ENCODE data around the gene STX10. TPM values are rescaled to one million over a fixed set of nuclear protein-coding genes. Genes with fewer than 3 reads are reported as not detected.

STX10 gene
- total and polyA plus RNA-seq, 12 donors, result 16.0 to 182 (median 65.0) TPM

GRCh38 chr19:13132471-13133180 is 17.5 kb downstream of the STX10 start:
- intact Hi-C loops (cut with DNase I), result no loop called here
- DNase-seq, result no peak
- no peaks in the 10 kb centered on the region for H3K9me3 ChIP-seq (replicated peaks in 1 of 3)
- peaks cover 0 to 25% of the 10 kb centered on the region in 2 donors for H3K36me3 ChIP-seq (replicated peaks in 1 of 2)
- H3K27me3 ChIP-seq, result no peaks in the 10 kb centered on the region
- WGBS, 4 donors, result 81 to 89% (median 88%) methylated on average over 8 of the region's 8 CpGs
- H3K4me1 ChIP-seq (replicated peaks in 1 of 2), result peaks cover 0 to 8% of the 10 kb centered on the region in 2 donors
- TF ChIP-seq POLR2A (IDR thresholded peaks at IDR 0.05) (no peak), CTCF (IDR thresholded peaks at IDR 0.05) (no peak)
- H3K4me3 ChIP-seq, result no peak overlapping the region
- H3K27ac ChIP-seq, result no peak overlapping the region

- Histone ChIP-seq H3K4me1 (replicated peaks in 1 of 2) (peaks cover 0 to 8% of the 10 kb centered on the region in 2 donors), H3K9me3 (replicated peaks in 1 of 3) (no peaks in the 10 kb centered on the region), H3K36me3 (replicated peaks in 1 of 2) (peaks cover 0 to 10% of the 10 kb centered on the region in 2 donors), H3K27me3 (no peaks in the 10 kb centered on the region), H3K27ac (no peak overlapping the region), H3K4me3 (no peak overlapping the region)
- intact Hi-C loops (cut with DNase I), result no loop called here
- WGBS, 4 donors, result 75 to 88% (median 81%) methylated on average over 3 of the region's 3 CpGs
- TF ChIP-seq CTCF (IDR thresholded peaks at IDR 0.05), result no peak
- DNase-seq, result no peak
These were observed 19.2 kb downstream of the STX10 start for GRCh38 chr19:13130886-13131490.

- intact Hi-C loops (cut with DNase I), result no loop called here
These were observed 20.8 kb downstream of the STX10 start for GRCh38 chr19:13129384-13129783.

More at GRCh38 chr19:13129384-13129783, 20.8 kb downstream of the STX10 start:
- 89 to 97% (median 96%) methylated on average over 9 of the region's 9 CpGs; no CpG with 5 or more reads in 1 of the 4 donors for WGBS, 4 donors
- Histone ChIP-seq H3K27ac (no peak overlapping the region), H3K4me1 (replicated peaks in 1 of 2) (peaks cover 0 to 8% of the 10 kb centered on the region in 2 donors), H3K27me3 (no peaks in the 10 kb centered on the region), H3K36me3 (replicated peaks in 1 of 2) (no peaks in the 10 kb centered on the region), H3K4me3 (no peak overlapping the region), H3K9me3 (replicated peaks in 1 of 3) (no peaks in the 10 kb centered on the region)
- TF ChIP-seq POLR2A (IDR thresholded peaks at IDR 0.05), result no peak
- TF ChIP-seq CTCF (IDR thresholded peaks at IDR 0.05), result no peak
- DNase-seq, result no peak

All from adrenal gland (tissue), 12 donors.